ENCODE results near the gene CCND1. TPM values are rescaled to one million over a fixed set of nuclear protein-coding genes. Genes with fewer than 3 reads are reported as not detected.

CCND1 gene
- 10 to 100 TPM; 54.4 to 92.7 (median 62.0) TPM for total RNA-seq

DNA sequence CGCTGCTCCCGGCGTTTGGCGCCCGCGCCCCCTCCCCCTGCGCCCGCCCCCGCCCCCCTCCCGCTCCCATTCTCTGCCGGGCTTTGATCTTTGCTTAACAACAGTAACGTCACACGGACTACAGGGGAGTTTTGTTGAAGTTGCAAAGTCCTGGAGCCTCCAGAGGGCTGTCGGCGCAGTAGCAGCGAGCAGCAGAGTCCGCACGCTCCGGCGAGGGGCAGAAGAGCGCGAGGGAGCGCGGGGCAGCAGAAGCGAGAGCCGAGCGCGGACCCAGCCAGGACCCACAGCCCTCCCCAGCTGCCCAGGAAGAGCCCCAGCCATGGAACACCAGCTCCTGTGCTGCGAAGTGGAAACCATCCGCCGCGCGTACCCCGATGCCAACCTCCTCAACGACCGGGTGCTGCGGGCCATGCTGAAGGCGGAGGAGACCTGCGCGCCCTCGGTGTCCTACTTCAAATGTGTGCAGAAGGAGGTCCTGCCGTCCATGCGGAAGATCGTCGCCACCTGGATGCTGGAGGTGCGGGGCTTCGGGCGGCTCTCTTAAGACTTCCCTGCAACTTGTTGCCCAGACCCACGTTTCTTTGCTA is at the start of gene CCND1:
TSS of gene CCND1 (plus strand) at position 162 of the 587 bp plus-strand sequence. CDS start at position 320, 158 bp downstream.
- WGBS, result 0% methylated on average over 9 of the region's 49 CpGs

DNA sequence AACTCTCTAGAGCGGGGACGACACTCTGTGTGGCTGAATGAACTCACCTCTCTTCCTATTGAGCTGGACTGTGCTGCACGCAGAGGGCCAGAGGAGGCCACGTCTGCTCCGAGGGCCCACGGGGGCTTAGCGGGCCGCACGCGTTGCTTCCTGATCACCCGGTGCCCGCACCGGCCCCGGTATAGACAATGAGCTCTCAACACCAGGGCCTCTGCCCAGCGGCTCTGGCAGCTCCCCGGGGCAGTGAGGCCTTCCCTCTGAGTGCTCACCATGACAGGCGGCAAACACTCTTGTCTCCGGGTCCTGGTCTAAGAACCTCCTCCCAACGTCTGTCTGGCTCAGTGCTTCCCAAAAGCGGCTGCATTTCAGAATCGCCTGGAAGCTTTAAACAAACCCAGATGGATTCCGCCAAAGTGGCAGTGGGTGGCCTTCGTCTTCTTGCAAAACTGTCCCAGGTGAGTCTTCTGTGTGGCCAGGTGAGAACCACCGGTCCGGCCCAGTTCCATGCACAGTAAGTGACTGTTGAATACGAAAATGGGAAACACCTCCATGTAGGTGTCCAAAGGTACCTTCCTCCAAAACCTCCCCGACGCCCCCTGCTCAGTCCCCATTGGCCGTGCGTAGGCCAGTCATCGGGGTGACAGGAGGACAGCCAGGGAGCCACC is 47.8 kb upstream of the CCND1 start:
- WGBS, result 78% methylated on average over 12 of the region's 31 CpGs
- H3K36me3 ChIP-seq, result no peaks in the 10 kb centered on the region
- no peaks in the 10 kb centered on the region for H3K27me3 ChIP-seq
- H3K27ac ChIP-seq (replicated peaks in 1 of 4), result no peak overlapping the region
- DNase-seq (ENCODE audit: extremely low spot score), result no peak
- H3K4me1 ChIP-seq, result no peaks in the 10 kb centered on the region
- TF ChIP-seq POLR2AphosphoS5 (IDR thresholded peaks at IDR 0.05) (no peak), POLR2A (IDR thresholded peaks at IDR 0.05; ENCODE audit: low read depth) (no peak), EP300 (IDR thresholded peaks at IDR 0.05) (no peak)
- TF ChIP-seq, protein P1, sequence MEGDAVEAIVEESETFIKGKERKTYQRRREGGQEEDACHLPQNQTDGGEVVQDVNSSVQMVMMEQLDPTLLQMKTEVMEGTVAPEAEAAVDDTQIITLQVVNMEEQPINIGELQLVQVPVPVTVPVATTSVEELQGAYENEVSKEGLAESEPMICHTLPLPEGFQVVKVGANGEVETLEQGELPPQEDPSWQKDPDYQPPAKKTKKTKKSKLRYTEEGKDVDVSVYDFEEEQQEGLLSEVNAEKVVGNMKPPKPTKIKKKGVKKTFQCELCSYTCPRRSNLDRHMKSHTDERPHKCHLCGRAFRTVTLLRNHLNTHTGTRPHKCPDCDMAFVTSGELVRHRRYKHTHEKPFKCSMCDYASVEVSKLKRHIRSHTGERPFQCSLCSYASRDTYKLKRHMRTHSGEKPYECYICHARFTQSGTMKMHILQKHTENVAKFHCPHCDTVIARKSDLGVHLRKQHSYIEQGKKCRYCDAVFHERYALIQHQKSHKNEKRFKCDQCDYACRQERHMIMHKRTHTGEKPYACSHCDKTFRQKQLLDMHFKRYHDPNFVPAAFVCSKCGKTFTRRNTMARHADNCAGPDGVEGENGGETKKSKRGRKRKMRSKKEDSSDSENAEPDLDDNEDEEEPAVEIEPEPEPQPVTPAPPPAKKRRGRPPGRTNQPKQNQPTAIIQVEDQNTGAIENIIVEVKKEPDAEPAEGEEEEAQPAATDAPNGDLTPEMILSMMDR (IDR thresholded peaks at IDR 0.05), result no peak
- no peak overlapping the region for H3K4me3 ChIP-seq
- intact Hi-C loops (cut with DNase I), result no loop called here
- H3K9me3 ChIP-seq, result peaks cover 0 to 4% (median 0%) of the 10 kb centered on the region in 4 donors

More for the DNA sequence above, at the start of gene CCND1:
- no peaks in the 10 kb centered on the region for H3K9me3 ChIP-seq
- intact Hi-C loops (cut with DNase I), result loop anchor here (5.0 kb wide), 2 partner anchors 349 to 509 kb away; partner anchors contain the start of gene MYEOV
- H3K27me3 ChIP-seq, result peaks cover 7 to 59% (median 17%) of the 10 kb centered on the region in 4 donors
- DNase-seq (ENCODE audit: extremely low spot score), result no peak
- H3K36me3 ChIP-seq, result peaks cover 0 to 28% (median 3%) of the 10 kb centered on the region in 4 donors
- peak within 1 kb of the TSS; percentile 78 to 90 (median 84) for H3K4me3 ChIP-seq
- peak within 1 kb of the TSS; percentile 89 to 94 (median 92) for H3K27ac ChIP-seq (replicated peaks in 1 of 4)
- TF ChIP-seq POLR2AphosphoS5 (IDR thresholded peaks at IDR 0.05) (peak; percentile 86 to 95), EP300 (IDR thresholded peaks at IDR 0.05) (no peak), POLR2A (IDR thresholded peaks at IDR 0.05; ENCODE audit: low read depth) (no peak)
- TF ChIP-seq, protein P1 (IDR thresholded peaks at IDR 0.05), result peak in 1 of 3 experiments; percentile 30
- H3K4me1 ChIP-seq, result peaks cover 64 to 95% (median 92%) of the 10 kb centered on the region in 4 donors

DNA sequence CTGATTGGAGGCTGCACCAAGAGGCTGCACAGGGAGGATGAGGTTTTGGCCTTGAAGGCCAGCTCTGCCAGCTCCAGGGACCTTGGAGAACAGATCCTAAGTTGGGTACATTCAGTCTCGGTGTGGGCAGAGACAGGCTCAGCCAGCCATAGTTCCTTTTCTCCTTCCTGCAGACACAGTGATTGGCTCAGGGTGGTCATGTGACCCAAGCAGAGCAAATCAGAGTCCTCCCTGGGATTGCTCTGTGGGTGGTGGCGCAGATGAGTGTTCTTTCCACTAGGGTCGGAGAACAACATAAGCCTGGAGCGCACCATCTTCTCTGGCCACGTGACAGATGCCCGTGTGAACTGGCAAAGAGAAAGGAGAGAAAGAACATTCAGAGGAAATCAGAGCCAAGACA is 47.1 kb upstream of the CCND1 start:
- no peaks in the 10 kb centered on the region for H3K27me3 ChIP-seq
- intact Hi-C loops (cut with DNase I), result no loop called here
- H3K4me1 ChIP-seq, result no peaks in the 10 kb centered on the region
- peaks cover 0 to 4% (median 0%) of the 10 kb centered on the region in 4 donors for H3K9me3 ChIP-seq
- TF ChIP-seq POLR2A (IDR thresholded peaks at IDR 0.05; ENCODE audit: low read depth), result no peak
- TF ChIP-seq, protein P1 (IDR thresholded peaks at IDR 0.05), result no peak
- no peak for TF ChIP-seq EP300 (IDR thresholded peaks at IDR 0.05)
- no peak for TF ChIP-seq POLR2AphosphoS5 (IDR thresholded peaks at IDR 0.05)
- no peak overlapping the region for H3K27ac ChIP-seq (replicated peaks in 1 of 4)
- no peaks in the 10 kb centered on the region for H3K36me3 ChIP-seq
- H3K4me3 ChIP-seq, result no peak overlapping the region
- WGBS, result 80% methylated on average over 6 of the region's 6 CpGs
- DNase-seq (ENCODE audit: extremely low spot score), result no peak

DNA sequence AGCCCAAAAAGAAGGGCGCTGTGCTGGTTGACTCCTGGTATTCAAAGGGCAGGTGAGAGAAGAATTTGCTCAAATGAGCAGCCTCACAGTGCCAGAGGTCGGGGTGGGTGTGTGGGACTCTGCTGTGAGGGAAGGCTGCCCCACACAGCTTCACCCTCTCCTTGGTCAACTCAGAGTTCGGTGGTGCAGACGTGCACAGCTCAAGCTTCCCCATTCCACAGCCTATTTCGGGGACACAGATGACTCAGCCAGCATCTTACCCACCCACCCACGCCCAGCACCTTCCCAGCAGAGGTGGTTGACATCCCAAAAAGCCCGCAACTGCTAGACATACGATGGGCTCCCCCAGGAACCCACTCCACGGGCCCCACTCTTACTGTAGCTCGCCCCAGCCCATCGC is 46.5 kb upstream of the CCND1 start:
- DNase-seq (ENCODE audit: extremely low spot score), result no peak
- H3K36me3 ChIP-seq, result no peaks in the 10 kb centered on the region
- 89% methylated on average over 11 of the region's 11 CpGs for WGBS
- no peak overlapping the region for H3K27ac ChIP-seq (replicated peaks in 1 of 4)
- H3K27me3 ChIP-seq, result no peaks in the 10 kb centered on the region
- no peak overlapping the region for H3K4me3 ChIP-seq
- intact Hi-C loops (cut with DNase I), result no loop called here
- no peak for TF ChIP-seq POLR2A (IDR thresholded peaks at IDR 0.05; ENCODE audit: low read depth)
- no peak for TF ChIP-seq POLR2AphosphoS5 (IDR thresholded peaks at IDR 0.05)
- TF ChIP-seq, protein P1 (IDR thresholded peaks at IDR 0.05), result no peak
- H3K4me1 ChIP-seq, result no peaks in the 10 kb centered on the region
- peaks cover 0 to 4% (median 0%) of the 10 kb centered on the region in 4 donors for H3K9me3 ChIP-seq
